ENCODE data around the gene ESPN. TPM values are rescaled to one million over a fixed set of nuclear protein-coding genes. Genes with fewer than 3 reads are reported as not detected.
A peak's percentile ranks its signal among the peaks of the same experiment; 100 is the strongest.

Gene ESPN
- total RNA-seq, 2 donors from 2014 or later = 4.1 to 10.5 TPM

DNA sequence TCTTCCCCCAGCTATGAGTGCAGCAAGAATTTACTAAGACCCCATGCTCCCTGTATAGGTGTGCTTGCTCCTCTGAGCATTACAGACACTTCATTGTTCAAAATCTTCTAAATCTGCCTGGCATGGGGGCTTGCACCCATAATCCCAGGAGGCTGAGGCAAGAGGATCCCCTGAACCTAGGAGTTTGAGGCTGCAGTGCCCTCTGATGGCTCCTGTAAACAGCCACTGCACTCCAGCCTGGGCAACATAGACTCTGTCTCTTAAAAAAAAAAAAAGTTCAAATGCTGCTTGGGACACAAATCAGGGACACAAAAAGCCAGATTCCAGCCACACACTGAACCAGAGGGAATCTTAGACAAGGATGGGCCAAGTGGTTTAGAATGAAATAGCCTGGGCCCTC is 27.6 kb upstream of the ESPN start:
- no peak overlapping the region for H3K27ac ChIP-seq (ENCODE audit: low read depth, low read length)
- no peak overlapping the region for H3K4me3 Mint-ChIP-seq
- no peaks in the 10 kb centered on the region for H3K4me1 ChIP-seq (ENCODE audit: control insufficient read depth, insufficient read depth, low read length)
- H3K27me3 ChIP-seq (ENCODE audit: control insufficient read depth, insufficient read depth, low read length, poor library complexity, severe bottlenecking) = no peaks in the 10 kb centered on the region
- peaks cover 31% of the 10 kb centered on the region for H3K27me3 Mint-ChIP-seq (ENCODE audit: insufficient read depth)
- H3K9me3 Mint-ChIP-seq = peaks cover 2% of the 10 kb centered on the region
- H3K4me1 Mint-ChIP-seq = peaks cover 11% of the 10 kb centered on the region
- no peaks in the 10 kb centered on the region for H3K36me3 Mint-ChIP-seq (ENCODE audit: low read depth)
- no peaks in the 10 kb centered on the region for H3K9me3 ChIP-seq (ENCODE audit: control insufficient read depth, low read length)
- H3K27ac Mint-ChIP-seq = no peak overlapping the region
- H3K36me3 ChIP-seq (ENCODE audit: control insufficient read depth, insufficient read depth, low read length) = no peaks in the 10 kb centered on the region
- no peak overlapping the region for H3K9ac ChIP-seq (ENCODE audit: extremely low read depth, low read length, poor library complexity, severe bottlenecking)
- no peak for DNase-seq
- TF ChIP-seq, protein P1, sequence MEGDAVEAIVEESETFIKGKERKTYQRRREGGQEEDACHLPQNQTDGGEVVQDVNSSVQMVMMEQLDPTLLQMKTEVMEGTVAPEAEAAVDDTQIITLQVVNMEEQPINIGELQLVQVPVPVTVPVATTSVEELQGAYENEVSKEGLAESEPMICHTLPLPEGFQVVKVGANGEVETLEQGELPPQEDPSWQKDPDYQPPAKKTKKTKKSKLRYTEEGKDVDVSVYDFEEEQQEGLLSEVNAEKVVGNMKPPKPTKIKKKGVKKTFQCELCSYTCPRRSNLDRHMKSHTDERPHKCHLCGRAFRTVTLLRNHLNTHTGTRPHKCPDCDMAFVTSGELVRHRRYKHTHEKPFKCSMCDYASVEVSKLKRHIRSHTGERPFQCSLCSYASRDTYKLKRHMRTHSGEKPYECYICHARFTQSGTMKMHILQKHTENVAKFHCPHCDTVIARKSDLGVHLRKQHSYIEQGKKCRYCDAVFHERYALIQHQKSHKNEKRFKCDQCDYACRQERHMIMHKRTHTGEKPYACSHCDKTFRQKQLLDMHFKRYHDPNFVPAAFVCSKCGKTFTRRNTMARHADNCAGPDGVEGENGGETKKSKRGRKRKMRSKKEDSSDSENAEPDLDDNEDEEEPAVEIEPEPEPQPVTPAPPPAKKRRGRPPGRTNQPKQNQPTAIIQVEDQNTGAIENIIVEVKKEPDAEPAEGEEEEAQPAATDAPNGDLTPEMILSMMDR (conservative IDR thresholded peaks at IDR 0.05) = peak; percentile 19
- no peak overlapping the region for H3K4me3 ChIP-seq (ENCODE audit: low read length)

- Histone ChIP-seq H3K9me3 (ENCODE audit: control insufficient read depth, low read length) (no peaks in the 10 kb centered on the region), H3K4me1 (ENCODE audit: control insufficient read depth, insufficient read depth, low read length) (no peaks in the 10 kb centered on the region), H3K27ac (ENCODE audit: low read depth, low read length) (no peak overlapping the region), H3K27me3 (ENCODE audit: control insufficient read depth, insufficient read depth, low read length, poor library complexity, severe bottlenecking) (no peaks in the 10 kb centered on the region), H3K9ac (ENCODE audit: extremely low read depth, low read length, poor library complexity, severe bottlenecking) (no peak overlapping the region), H3K36me3 (ENCODE audit: control insufficient read depth, insufficient read depth, low read length) (no peaks in the 10 kb centered on the region), H3K4me3 (ENCODE audit: low read length) (no peak overlapping the region)
- TF ChIP-seq, protein P1 (conservative IDR thresholded peaks at IDR 0.05) = no peak
- no peak for DNase-seq
- Mint-ChIP-seq H3K9me3 (peaks cover 2% of the 10 kb centered on the region), H3K36me3 (ENCODE audit: low read depth) (no peaks in the 10 kb centered on the region), H3K4me3 (no peak overlapping the region), H3K4me1 (peaks cover 5% of the 10 kb centered on the region), H3K27me3 (ENCODE audit: insufficient read depth) (peaks cover 31% of the 10 kb centered on the region), H3K27ac (no peak overlapping the region)
- 83 to 89% methylated on average over 8 to 10 of the region's 10 CpGs for WGBS, 2 experiments (ENCODE audit: insufficient coverage in 1 of 2, insufficient read length in 1 of 2)
Observed at GRCh38 chr1:6397844-6398441, 26.6 kb upstream of the ESPN start.

DNA sequence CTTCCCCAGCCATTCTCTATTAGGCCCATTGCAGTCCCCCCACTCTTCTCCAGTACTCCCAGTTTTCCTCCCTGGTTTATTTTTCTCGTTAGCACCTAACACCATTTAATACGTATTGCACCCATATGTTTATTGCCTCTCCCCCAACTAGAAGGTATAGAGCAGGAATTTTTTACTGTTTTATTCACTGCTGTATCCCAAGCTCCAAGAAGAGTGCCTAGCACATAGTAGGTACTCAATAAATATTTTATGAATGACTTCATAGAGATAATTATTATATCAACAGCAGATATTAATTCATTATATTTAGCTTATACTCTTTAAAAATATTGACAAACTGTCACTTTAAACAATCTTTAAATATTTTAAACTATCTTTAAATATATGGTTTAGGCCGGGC is 25.3 kb upstream of the ESPN start:
- H3K36me3 Mint-ChIP-seq (ENCODE audit: low read depth) = no peaks in the 10 kb centered on the region
- Histone ChIP-seq H3K27ac (ENCODE audit: low read depth, low read length) (no peak overlapping the region), H3K4me1 (ENCODE audit: control insufficient read depth, insufficient read depth, low read length) (no peaks in the 10 kb centered on the region), H3K27me3 (ENCODE audit: control insufficient read depth, insufficient read depth, low read length, poor library complexity, severe bottlenecking) (no peaks in the 10 kb centered on the region), H3K9me3 (ENCODE audit: control insufficient read depth, low read length) (no peaks in the 10 kb centered on the region), H3K36me3 (ENCODE audit: control insufficient read depth, insufficient read depth, low read length) (no peaks in the 10 kb centered on the region), H3K4me3 (ENCODE audit: low read length) (no peak overlapping the region), H3K9ac (ENCODE audit: extremely low read depth, low read length, poor library complexity, severe bottlenecking) (no peak overlapping the region)
- TF ChIP-seq, protein P1 (conservative IDR thresholded peaks at IDR 0.05) = no peak
- H3K27ac Mint-ChIP-seq = no peak overlapping the region
- H3K9me3 Mint-ChIP-seq = no peaks in the 10 kb centered on the region
- peaks cover 38% of the 10 kb centered on the region for H3K27me3 Mint-ChIP-seq (ENCODE audit: insufficient read depth)
- DNase-seq = no peak
- 82 to 100% methylated on average over 1 to 3 of the region's 3 CpGs for WGBS, 2 experiments (ENCODE audit: insufficient coverage in 1 of 2, insufficient read length in 1 of 2)
- H3K4me1 Mint-ChIP-seq = peaks cover under 1% of the 10 kb centered on the region
- no peak overlapping the region for H3K4me3 Mint-ChIP-seq
